ENCODE measurements around the gene MDGA2. TPM values are rescaled to one million over a fixed set of nuclear protein-coding genes. Genes with fewer than 3 reads are reported as not detected.

The MDGA2 gene
- total and polyA plus RNA-seq, 2 of the 4 experiments (the other 2 are of a cell fraction): 0.02 TPM; not detected in 1

GRCh38 chr14:47555333-47555732 is 120.1 kb downstream of the MDGA2 start:
- Histone ChIP-seq H2BK15ac (ENCODE audit: low read depth, low read length) (no peak overlapping the region), H2BK5ac (ENCODE audit: low read depth, low read length, poor library complexity, severe bottlenecking) (no peak overlapping the region), H3K4me3 (ENCODE audit: insufficient read depth, low read depth, low read length) (no peak overlapping the region), H3K18ac (ENCODE audit: low read depth, low read length) (no peak overlapping the region), H3K4ac (ENCODE audit: low read depth, low read length) (no peak overlapping the region), H3K4me2 (ENCODE audit: low read depth, low read length) (no peak overlapping the region), H3K4me1 (ENCODE audit: control insufficient read depth, insufficient read depth, low read length) (no peaks in the 10 kb centered on the region), H3K9me1 (ENCODE audit: insufficient read depth, low read length) (no peaks in the 10 kb centered on the region), H3K36me3 (ENCODE audit: control insufficient read depth, insufficient read depth, low read length) (no peaks in the 10 kb centered on the region), H3K27ac (ENCODE audit: insufficient read depth, low read length) (no peak overlapping the region), H4K91ac (ENCODE audit: insufficient read depth, low read depth, low read length) (no peak overlapping the region), H3K56ac (ENCODE audit: extremely low read depth, insufficient read depth, low read length) (no peak overlapping the region), H2AFZ (replicated peaks; ENCODE audit: low read length, poor library complexity) (no peak overlapping the region), H3K79me1 (ENCODE audit: low read depth in 1 of 2, low read length in 2 of 2) (no peaks in the 10 kb centered on the region), H3K27me3 (ENCODE audit: control insufficient read depth, insufficient read depth, low read length) (no peaks in the 10 kb centered on the region), H4K20me1 (ENCODE audit: insufficient read depth, low read length) (no peaks in the 10 kb centered on the region), H2BK20ac (ENCODE audit: low read depth, low read length) (no peak overlapping the region), H3K9me3 (ENCODE audit: control insufficient read depth, insufficient read depth, low read length) (peaks cover 2% of the 10 kb centered on the region; the same call in 1 of the 2 replicates), H4K8ac (ENCODE audit: low read depth in 2 of 2, low read length in 2 of 2) (no peak overlapping the region), H4K5ac (ENCODE audit: low read depth, low read length) (no peak overlapping the region), H3K23ac (ENCODE audit: low read depth, low read length) (no peak overlapping the region), H3K9ac (ENCODE audit: low read depth, low read length) (no peak overlapping the region), H2AK9ac (replicated peaks; ENCODE audit: low read depth, low read length, poor library complexity) (no peak overlapping the region), H2BK120ac (ENCODE audit: low read depth, low read length) (no peak overlapping the region), H2AK5ac (ENCODE audit: low read depth, low read length) (no peak overlapping the region), H3K14ac (replicated peaks; ENCODE audit: low read depth, low read length) (no peak overlapping the region)
- ATAC-seq (ENCODE audit: low read depth) (no peak), DNase-seq (no peak)
- POLR2A ChIA-PET (ENCODE audit: unreplicated experiment): no interaction called here
- CTCF ChIA-PET: no interaction called here
- TF ChIP-seq POLR2A (IDR thresholded peaks at IDR 0.05; ENCODE audit: low read depth, low read length) (no peak), NFE2L2 (IDR thresholded peaks at IDR 0.05; ENCODE audit: low read depth, low read length) (no peak), FOS (IDR thresholded peaks at IDR 0.05; ENCODE audit: low read depth, low read length) (no peak), CEBPB (IDR thresholded peaks at IDR 0.05; ENCODE audit: low read depth, low read length) (no peak)
- TF ChIP-seq, protein P1, sequence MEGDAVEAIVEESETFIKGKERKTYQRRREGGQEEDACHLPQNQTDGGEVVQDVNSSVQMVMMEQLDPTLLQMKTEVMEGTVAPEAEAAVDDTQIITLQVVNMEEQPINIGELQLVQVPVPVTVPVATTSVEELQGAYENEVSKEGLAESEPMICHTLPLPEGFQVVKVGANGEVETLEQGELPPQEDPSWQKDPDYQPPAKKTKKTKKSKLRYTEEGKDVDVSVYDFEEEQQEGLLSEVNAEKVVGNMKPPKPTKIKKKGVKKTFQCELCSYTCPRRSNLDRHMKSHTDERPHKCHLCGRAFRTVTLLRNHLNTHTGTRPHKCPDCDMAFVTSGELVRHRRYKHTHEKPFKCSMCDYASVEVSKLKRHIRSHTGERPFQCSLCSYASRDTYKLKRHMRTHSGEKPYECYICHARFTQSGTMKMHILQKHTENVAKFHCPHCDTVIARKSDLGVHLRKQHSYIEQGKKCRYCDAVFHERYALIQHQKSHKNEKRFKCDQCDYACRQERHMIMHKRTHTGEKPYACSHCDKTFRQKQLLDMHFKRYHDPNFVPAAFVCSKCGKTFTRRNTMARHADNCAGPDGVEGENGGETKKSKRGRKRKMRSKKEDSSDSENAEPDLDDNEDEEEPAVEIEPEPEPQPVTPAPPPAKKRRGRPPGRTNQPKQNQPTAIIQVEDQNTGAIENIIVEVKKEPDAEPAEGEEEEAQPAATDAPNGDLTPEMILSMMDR (conservative IDR thresholded peaks at IDR 0.05; ENCODE audit: low read depth, low read length): no peak
- BruUV-seq (replicated peaks): no TSS peak
- dilution Hi-C loops (cut with HindIII; ENCODE audit: low sequenced_read_pairs, unreplicated experiment) (no loop called here), intact Hi-C loops (cut with micrococcal nuclease) (no loop called here), in situ Hi-C loops (cut with MboI; ENCODE audit: low sequenced_read_pairs) (no loop called here)

Measured in IMR-90 (cell line).